Transverse colon (tissue), 4 donors: ENCODE data around the gene COL23A1.

Source experiments
- CTCF ChIP-seq, 5 experiments: fragments of 200-600 bp in 3 of 5; fragments of 450-650 bp in 2 of 5; sonication (generic) in 3 of 5; IDR thresholded peaks; 1 replicate in 2 of 5; 2 replicates in 3 of 5; pipeline ENCODE4 v1.5.1; 2016 to 2017; ENCODE audit warnings: antibody characterized with exemption in 5 of 5, inconsistent platforms in 3 of 5, mild to moderate bottlenecking in 2 of 5, moderate library complexity in 1 of 5
- EP300 ChIP-seq: sonication (generic); formaldehyde crosslinking; IDR thresholded peaks from one replicate; pipeline ENCODE4 v1.6.1; 2017; ENCODE audit warnings: antibody characterized with exemption, low read depth
- POLR2A ChIP-seq: fragments of 450-650 bp; IDR thresholded peaks from one replicate; pipeline ENCODE4 v1.6.1; 2016; ENCODE audit warnings: antibody characterized with exemption, mild to moderate bottlenecking, moderate library complexity
- POLR2AphosphoS5 ChIP-seq, 3 donors: sonication (generic); formaldehyde crosslinking; IDR thresholded peaks; one replicate each; pipeline ENCODE4 v1.6.1; 2016; ENCODE audit warnings: antibody characterized with exemption in 3 of 3

- TF ChIP-seq CTCF (IDR thresholded peaks at IDR 0.05) (no peak), POLR2A (no peak), POLR2AphosphoS5 (IDR thresholded peaks at IDR 0.05) (no peak), EP300 (no peak)
Measured at GRCh38 chr5:178313316-178313715, 276.9 kb downstream of the COL23A1 start.
